Sigmoid colon (tissue), 7 donors: ENCODE data around the gene RNF8. TPM values are rescaled to one million over a fixed set of nuclear protein-coding genes. Genes with fewer than 3 reads are reported as not detected.
"Not testable (repeated sequence)": the region's sequence is repeated elsewhere in the genome, so short reads cannot be mapped to it uniquely, and the experiment has no call there.

Experiments used
- DNase-seq: peaks from one replicate; pipeline ENCODE4 v3.0.0-alpha.2; 2019
- H3K27ac ChIP-seq, 4 donors: fragments of 200-600 bp; sonication (generic); one replicate each; pipeline ENCODE4 v1.5.1; 2016 to 2019; ENCODE audit warnings: mild to moderate bottlenecking in 1 of 4
- H3K27me3 ChIP-seq, 3 donors: fragments of 200-600 bp; sonication (generic); one replicate each; pipeline ENCODE4 v1.5.1; 2019; ENCODE audit warnings: mild to moderate bottlenecking in 1 of 3
- H3K36me3 ChIP-seq, 4 donors: fragments of 200-600 bp; sonication (generic); one replicate each; pipeline ENCODE4 v1.5.1; 2016 to 2019
- H3K4me1 ChIP-seq, 4 donors: fragments of 200-600 bp; sonication (generic); one replicate each; pipeline ENCODE4 v1.5.1; 2017 to 2019
- H3K4me3 ChIP-seq, 4 donors: fragments of 200-600 bp; sonication (generic); one replicate each; pipeline ENCODE4 v1.5.1; 2017 to 2019; ENCODE audit warnings: mild to moderate bottlenecking in 2 of 4, moderate library complexity in 1 of 4
- H3K9me3 ChIP-seq, 4 donors: fragments of 200-600 bp in 3 of 4; sonication (generic) in 3 of 4; one replicate each; pipeline versions ENCODE4 v1.5.1 to v1.6.1; 2013 to 2019
- EP300 ChIP-seq, 4 donors: sonication (generic); formaldehyde crosslinking; IDR thresholded peaks; one replicate each; pipeline ENCODE4 v1.6.1; 2017; ENCODE audit warnings: antibody characterized with exemption in 4 of 4
- POLR2A ChIP-seq, 2 donors: fragments of 450-650 bp; IDR thresholded peaks; one replicate each; pipeline ENCODE4 v1.6.1; 2016; ENCODE audit warnings: antibody characterized with exemption in 2 of 2, mild to moderate bottlenecking in 2 of 2, moderate library complexity in 2 of 2
- POLR2AphosphoS5 ChIP-seq, 4 donors: sonication (generic); formaldehyde crosslinking; IDR thresholded peaks; one replicate each; pipeline ENCODE4 v1.6.1; 2017; ENCODE audit warnings: antibody characterized with exemption in 4 of 4
- WGBS, 2 donors: extraction: QIAGEN DNeasy Blood & Tissue Kit; methylation state at CpG; one replicate each; pipeline ENCODE4 v1.1.7; 2013; 5-methylcytosine and 5-hydroxymethylcytosine counted together
- intact Hi-C: fragments of 100-400 bp; cut with DNase I; formaldehyde crosslinking; loops from one replicate; pipeline ENCODE4 v1.15.1; 2023
- polyA plus RNA-seq, 3 donors: library from polyadenylated mRNA; stranded (reverse); fragments of 200-250 nt; gene quantifications; one replicate each; pipeline ENCODE4 v1.2.3, GENCODE V29; 2013
- total RNA-seq, 4 donors: library from RNA; depleted of rRNA; stranded (reverse); fragments of >200 nt; gene quantifications; one replicate each; pipeline ENCODE4 v1.1.0, GENCODE V29; 2016
- TF ChIP-seq, protein P1 (sequence below), 4 experiments: fragments of 450-650 bp in 3 of 4; fragments of 200-600 bp in 1 of 4; IDR thresholded peaks; one replicate each; pipeline ENCODE4 v1.5.1; 2016 to 2019; ENCODE audit warnings: antibody characterized with exemption in 4 of 4, mild to moderate bottlenecking in 3 of 4, moderate library complexity in 2 of 4
- donor health status: healthy with polysubstance abuse.
- donor health status: Bipolar disorder and iron deficiency.
- donor health status: healthy.

RNF8 gene
- total and polyA plus RNA-seq, 7 donors: 8.8 to 18.5 (median 11.6) TPM

DNA sequence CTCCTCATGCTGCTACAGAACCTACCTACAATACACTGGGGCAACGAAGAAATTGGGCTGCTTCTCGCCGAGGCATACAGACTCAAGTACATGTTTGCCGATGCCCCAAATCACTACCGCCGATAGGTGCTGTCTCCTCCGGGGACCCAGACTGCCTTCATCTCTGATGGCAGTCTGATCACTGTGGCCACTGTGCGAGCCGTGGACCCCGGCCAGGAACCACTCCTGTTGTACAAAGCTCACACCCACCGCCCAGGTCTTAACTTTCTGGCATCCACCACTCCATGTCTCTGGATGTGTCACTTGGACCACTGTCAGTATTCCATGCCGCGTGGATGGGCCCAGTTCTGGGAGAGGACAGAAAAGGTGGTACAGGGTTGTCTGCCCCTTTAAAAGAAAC is 22.7 kb upstream of the RNF8 start:
- Histone ChIP-seq H3K27ac (no peak overlapping the region), H3K9me3 (no peaks in the 10 kb centered on the region), H3K27me3 (no peaks in the 10 kb centered on the region), H3K36me3 (peaks cover 0 to 13% (median 5%) of the 10 kb centered on the region in 4 donors), H3K4me3 (no peak overlapping the region), H3K4me1 (no peaks in the 10 kb centered on the region)
- WGBS, 2 donors: 97% methylated on average over 13 of the region's 13 CpGs
- DNase-seq: no peak
- intact Hi-C loops: no loop called here
- no peak for TF ChIP-seq POLR2A (IDR thresholded peaks at IDR 0.05)
- TF ChIP-seq EP300 (IDR thresholded peaks at IDR 0.05): no peak

DNA sequence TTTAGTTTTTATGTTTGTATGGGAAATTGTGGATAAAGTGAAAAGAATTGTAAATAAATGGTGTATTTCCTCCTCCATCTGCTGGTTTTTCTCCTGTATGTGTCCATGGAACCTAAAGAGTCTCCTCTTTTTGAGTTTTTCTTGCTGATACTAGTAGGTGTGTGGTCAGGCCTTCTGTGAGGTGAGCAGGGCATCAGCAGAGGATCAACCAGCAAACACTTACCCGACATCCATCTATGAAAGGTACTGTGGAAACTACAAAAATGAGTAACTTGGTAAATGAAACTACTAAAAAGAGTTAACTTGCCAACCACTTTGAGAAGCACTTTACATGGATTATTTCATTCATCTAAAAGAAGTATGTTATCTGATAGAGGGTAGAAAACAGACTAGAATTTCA is 20.9 kb upstream of the RNF8 start:
- no peak for DNase-seq
- no peaks in the 10 kb centered on the region for H3K4me1 ChIP-seq
- WGBS, 2 donors: 89 to 90% methylated on average over 1 of the region's 1 CpG
- no peak for TF ChIP-seq POLR2AphosphoS5 (IDR thresholded peaks at IDR 0.05)
- TF ChIP-seq POLR2A (IDR thresholded peaks at IDR 0.05): no peak
- TF ChIP-seq, protein P1, sequence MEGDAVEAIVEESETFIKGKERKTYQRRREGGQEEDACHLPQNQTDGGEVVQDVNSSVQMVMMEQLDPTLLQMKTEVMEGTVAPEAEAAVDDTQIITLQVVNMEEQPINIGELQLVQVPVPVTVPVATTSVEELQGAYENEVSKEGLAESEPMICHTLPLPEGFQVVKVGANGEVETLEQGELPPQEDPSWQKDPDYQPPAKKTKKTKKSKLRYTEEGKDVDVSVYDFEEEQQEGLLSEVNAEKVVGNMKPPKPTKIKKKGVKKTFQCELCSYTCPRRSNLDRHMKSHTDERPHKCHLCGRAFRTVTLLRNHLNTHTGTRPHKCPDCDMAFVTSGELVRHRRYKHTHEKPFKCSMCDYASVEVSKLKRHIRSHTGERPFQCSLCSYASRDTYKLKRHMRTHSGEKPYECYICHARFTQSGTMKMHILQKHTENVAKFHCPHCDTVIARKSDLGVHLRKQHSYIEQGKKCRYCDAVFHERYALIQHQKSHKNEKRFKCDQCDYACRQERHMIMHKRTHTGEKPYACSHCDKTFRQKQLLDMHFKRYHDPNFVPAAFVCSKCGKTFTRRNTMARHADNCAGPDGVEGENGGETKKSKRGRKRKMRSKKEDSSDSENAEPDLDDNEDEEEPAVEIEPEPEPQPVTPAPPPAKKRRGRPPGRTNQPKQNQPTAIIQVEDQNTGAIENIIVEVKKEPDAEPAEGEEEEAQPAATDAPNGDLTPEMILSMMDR (IDR thresholded peaks at IDR 0.05): no peak
- no peak for TF ChIP-seq EP300 (IDR thresholded peaks at IDR 0.05)
- peaks cover 0 to 13% (median 5%) of the 10 kb centered on the region in 4 donors for H3K36me3 ChIP-seq
- no peaks in the 10 kb centered on the region for H3K9me3 ChIP-seq
- intact Hi-C loops: no loop called here
- no peak overlapping the region for H3K27ac ChIP-seq
- H3K27me3 ChIP-seq: no peaks in the 10 kb centered on the region
- no peak overlapping the region for H3K4me3 ChIP-seq

DNA sequence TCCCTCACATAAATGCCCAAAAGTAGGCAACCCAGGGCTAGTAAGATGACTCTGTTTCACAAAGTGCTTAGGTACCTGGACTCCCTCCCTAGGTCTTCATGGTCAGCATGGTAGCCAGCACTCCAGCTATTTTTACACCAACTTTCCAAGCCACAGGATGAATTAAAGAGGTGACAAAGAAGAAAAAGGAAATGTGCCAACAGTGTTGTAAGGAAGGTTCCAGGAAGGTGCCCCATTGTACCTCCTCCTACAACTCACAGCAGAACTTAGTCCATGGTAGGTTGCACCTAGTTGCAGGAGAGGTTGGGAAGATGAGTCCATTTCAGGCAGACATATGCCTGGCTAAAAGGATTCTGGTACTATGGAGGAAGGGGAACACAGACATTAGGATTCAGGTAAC is 19.7 kb upstream of the RNF8 start:
- H3K4me3 ChIP-seq: no peak overlapping the region
- intact Hi-C loops: no loop called here

DNA sequence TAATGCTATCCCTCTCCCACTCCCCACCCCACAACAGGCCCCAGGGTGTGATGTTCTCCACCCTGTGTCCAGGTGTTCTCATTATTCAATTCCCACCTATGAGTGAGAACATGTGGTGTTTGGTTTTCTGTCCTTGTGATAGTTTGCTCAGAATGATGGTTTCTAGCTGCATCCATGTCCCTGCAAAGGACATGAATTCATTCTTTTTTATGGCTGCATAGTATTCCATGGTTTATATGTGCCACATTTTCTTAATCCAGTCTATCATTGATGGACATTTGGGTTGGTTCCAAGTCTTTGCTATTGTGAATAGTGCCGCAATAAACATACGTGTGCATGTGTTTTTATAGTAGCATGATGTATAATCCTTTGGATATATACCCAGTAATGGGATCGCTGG is 15.5 kb upstream of the RNF8 start:
- H3K4me3 ChIP-seq, H3K27me3 ChIP-seq, DNase-seq, H3K4me1 ChIP-seq, H3K9me3 ChIP-seq, H3K36me3 ChIP-seq, intact Hi-C loops, H3K27ac ChIP-seq: not testable (repeated sequence)
- 93% methylated on average over 3 of the region's 3 CpGs for WGBS, 2 donors

More for the DNA sequence above, 19.7 kb upstream of the RNF8 start:
- DNase-seq: no peak
- Histone ChIP-seq H3K36me3 (peaks cover 0 to 13% (median 5%) of the 10 kb centered on the region in 4 donors), H3K4me1 (no peaks in the 10 kb centered on the region), H3K27ac (no peak overlapping the region), H3K27me3 (no peaks in the 10 kb centered on the region), H3K9me3 (no peaks in the 10 kb centered on the region)
- TF ChIP-seq, protein P1 (IDR thresholded peaks at IDR 0.05): no peak
- TF ChIP-seq POLR2A (IDR thresholded peaks at IDR 0.05) (no peak), POLR2AphosphoS5 (IDR thresholded peaks at IDR 0.05) (no peak), EP300 (IDR thresholded peaks at IDR 0.05) (no peak)

DNA sequence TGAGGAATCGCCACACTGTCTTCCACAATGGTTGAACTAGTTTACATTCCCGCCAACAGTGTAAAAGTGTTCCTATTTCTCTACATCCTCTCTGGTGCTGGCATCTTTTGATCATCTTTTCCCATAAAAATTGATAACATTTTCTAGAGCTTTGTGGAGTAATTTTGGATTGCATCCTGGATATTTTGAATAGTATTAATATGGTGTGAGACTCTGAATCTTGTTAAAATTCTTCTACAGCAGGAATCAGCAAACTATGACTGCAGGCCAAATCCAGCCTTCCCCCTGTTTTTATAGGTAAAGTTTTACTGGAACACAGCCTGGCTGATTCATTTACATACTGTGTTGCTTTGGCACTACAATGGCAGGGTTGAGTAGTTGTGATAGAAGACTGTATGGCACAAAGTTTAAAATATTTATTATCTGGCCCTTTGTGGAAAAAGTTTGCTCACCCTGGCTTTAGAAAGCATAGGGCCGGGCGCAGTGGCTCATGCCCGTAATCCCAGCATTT is 15.0 kb upstream of the RNF8 start:
- TF ChIP-seq, protein P1 (IDR thresholded peaks at IDR 0.05): no peak
- no peak for TF ChIP-seq POLR2AphosphoS5 (IDR thresholded peaks at IDR 0.05)
- no peak for DNase-seq
- 97% methylated on average over 5 of the region's 5 CpGs for WGBS, 2 donors
- Histone ChIP-seq H3K36me3 (no peaks in the 10 kb centered on the region), H3K27me3 (no peaks in the 10 kb centered on the region), H3K27ac (no peak overlapping the region), H3K9me3 (no peaks in the 10 kb centered on the region), H3K4me3 (no peak overlapping the region), H3K4me1 (peaks cover 0 to 4% (median 0%) of the 10 kb centered on the region in 4 donors)
- intact Hi-C loops: no loop called here
